B cell (primary cell): ENCODE data around the gene SMAD7. TPM values are rescaled to one million over a fixed set of nuclear protein-coding genes. Genes with fewer than 3 reads are reported as not detected.
A peak's percentile ranks its signal among the peaks of the same experiment; 100 is the strongest.

Source experiments
- ATAC-seq: fragments of 200-7000 bp; cut with Tn5 transposase; one replicate; pipeline ENCODE4 v1.10.0; 2021; ENCODE audit warnings: low read depth, mild to moderate bottlenecking, moderate number of reproducible peaks, moderate library complexity
- CTCF ChIA-PET: fragments of 350-600 bp; sonication (Branson Sonifier 250); formaldehyde crosslinking; loops from one replicate; lab custom pipeline; 2021; ENCODE audit warnings: antibody characterized with exemption, inconsistent platforms; lab: Charles Lee
- POLR2A ChIA-PET: fragments of 350-600 bp; sonication (Branson Sonifier 250); formaldehyde crosslinking; loops from one replicate; lab custom pipeline; 2021; ENCODE audit warnings: antibody characterized with exemption; lab: Charles Lee
- DNase-seq: peaks from one replicate; pipeline ENCODE4 v3.0.0; 2013
- H2AFZ ChIP-seq: 2 replicates; pipeline ENCODE4 v1.6.1; 2012; ENCODE audit warnings: mild to moderate bottlenecking, low read depth, low read length; ENCODE audit not compliant: insufficient read depth, poor library complexity, severe bottlenecking
- H3K27ac ChIP-seq, 2 donors: 1 replicate in 1 of 2; 2 replicates in 1 of 2; pipeline ENCODE4 v1.5.1; 2012 to 2013; ENCODE audit warnings: low read length in 2 of 2, mild to moderate bottlenecking in 2 of 2, moderate library complexity in 1 of 2
- H3K27me3 ChIP-seq, 4 experiments: fragments of 200-600 bp in 1 of 4; sonication (generic) in 1 of 4; replicated peaks in 1 of 4; 1 replicate in 2 of 4; 2 replicates in 2 of 4; pipeline versions ENCODE4 v1.6.1 to v1.7.0; 2013 to 2016; ENCODE audit warnings: low read length in 3 of 4, mild to moderate bottlenecking in 2 of 4, mixed read lengths in 1 of 4, moderate library complexity in 1 of 4; ENCODE audit not compliant: insufficient read depth in 4 of 4, control insufficient read depth in 3 of 4; ENCODE audit errors: control extremely low read depth in 1 of 4
- H3K36me3 ChIP-seq, 2 experiments: replicated peaks in 1 of 2; 1 replicate in 1 of 2; 2 replicates in 1 of 2; pipeline versions ENCODE4 v1.6.1 to v1.7.1; 2013; ENCODE audit warnings: low read length in 1 of 2; ENCODE audit not compliant: insufficient read depth in 2 of 2, control insufficient read depth in 1 of 2; ENCODE audit errors: control extremely low read depth in 1 of 2, extremely low read depth in 1 of 2
- H3K4me1 ChIP-seq, 2 donors: fragments of 200-600 bp in 1 of 2; sonication (generic) in 1 of 2; 1 replicate in 1 of 2; 2 replicates in 1 of 2; pipeline versions ENCODE4 v1.5.1 to v1.6.1; 2013 to 2017; ENCODE audit warnings: low read length in 2 of 2; ENCODE audit not compliant: control insufficient read depth in 2 of 2, insufficient read depth in 2 of 2
- H3K4me2 ChIP-seq: replicated peaks from 2 replicates; pipeline ENCODE3; 2012; ENCODE audit warnings: mild to moderate bottlenecking, low read depth, low read length; ENCODE audit not compliant: poor library complexity, severe bottlenecking
- H3K4me3 ChIP-seq, 5 experiments: fragments of 200-600 bp in 1 of 5; sonication (generic) in 1 of 5; 1 replicate in 3 of 5; 2 replicates in 2 of 5; pipeline versions ENCODE4 v1.5.1 to v1.7.0; 2011 to 2016; ENCODE audit warnings: low read length in 4 of 5, mild to moderate bottlenecking in 4 of 5, low read depth in 2 of 5, control low read depth in 1 of 5, moderate library complexity in 1 of 5; ENCODE audit not compliant: insufficient read depth in 1 of 5; ENCODE audit errors: control extremely low read depth in 1 of 5, extremely low read depth in 1 of 5
- H3K79me2 ChIP-seq: fragments of 200-600 bp; sonication (generic); one replicate; pipeline ENCODE4 v1.6.0; 2016; ENCODE audit warnings: low read length; ENCODE audit not compliant: control insufficient read depth, insufficient read depth
- H3K9ac ChIP-seq: fragments of 200-600 bp; sonication (generic); 2 replicates; pipeline ENCODE4 v1.6.1; 2017; ENCODE audit warnings: mild to moderate bottlenecking, low read length, moderate library complexity
- H3K9me3 ChIP-seq, 3 donors: one replicate each; pipeline versions ENCODE4 v1.6.1 to v1.7.1; 2013; ENCODE audit warnings: low read length in 2 of 3; ENCODE audit not compliant: control insufficient read depth in 2 of 3, insufficient read depth in 1 of 3; ENCODE audit errors: control extremely low read depth in 1 of 3
- H4K20me1 ChIP-seq: 2 replicates; pipeline ENCODE4 v1.6.0; 2012; ENCODE audit warnings: mild to moderate bottlenecking, low read length; ENCODE audit not compliant: insufficient read depth, control insufficient read depth, poor library complexity, severe bottlenecking
- H3K27ac Mint-ChIP-seq: one replicate; pipeline ENCODE4 v1.8.0; 2021; ENCODE audit warnings: mixed read lengths
- H3K27me3 Mint-ChIP-seq: one replicate; pipeline ENCODE4 v1.8.0; 2021; ENCODE audit warnings: mixed read lengths
- H3K4me1 Mint-ChIP-seq: one replicate; pipeline ENCODE4 v1.8.0; 2021; ENCODE audit warnings: mixed read lengths
- H3K4me3 Mint-ChIP-seq: one replicate; pipeline ENCODE4 v1.8.0; 2021; ENCODE audit warnings: mixed read lengths
- H3K9me3 Mint-ChIP-seq: one replicate; pipeline ENCODE4 v1.8.0; 2022; ENCODE audit warnings: mixed read lengths; ENCODE audit not compliant: insufficient read depth
- CTCF ChIP-seq: fragments of 200-600 bp; IDR thresholded peaks from one replicate; pipeline ENCODE4 v1.8.0; 2022; ENCODE audit warnings: antibody characterized with exemption, mild to moderate bottlenecking
- EZH2 ChIP-seq: IDR thresholded peaks from 2 replicates; pipeline ENCODE4 v1.6.1; 2012; ENCODE audit warnings: borderline replicate concordance, low read depth, mild to moderate bottlenecking, moderate library complexity, low read length; ENCODE audit not compliant: insufficient read depth, poor library complexity, severe bottlenecking
- WGBS: methylation state at CpG from one replicate; pipeline ENCODE4 v1.1.5; 2013; ENCODE audit warnings: missing lambda C conversion rate; ENCODE audit not compliant: insufficient coverage; 5-methylcytosine and 5-hydroxymethylcytosine counted together
- intact Hi-C: fragments of 100-400 bp; cut with micrococcal nuclease; formaldehyde crosslinking; loops from one replicate; pipeline ENCODE4 v1.10.0; 2022
- polyA plus RNA-seq: library from polyadenylated mRNA; depleted of rRNA; stranded (reverse); fragments of >200 nt; gene quantifications from 2 replicates; pipeline ENCODE4 v1.2.3, GENCODE V29; 2012
- total RNA-seq, 2 donors: library from RNA; stranded (reverse); fragments of 120-200 nt in 1 of 2; gene quantifications; 1 replicate in 1 of 2; 2 replicates in 1 of 2; pipeline versions ENCODE4 v1.2.3 to v1.2.4, GENCODE V29; 2013 to 2022

Gene SMAD7
- total and polyA plus RNA-seq, 2 donors (not counting 1 experiment from before 2014, with no cell fraction given): 10.1 to 20.9 TPM

DNA sequence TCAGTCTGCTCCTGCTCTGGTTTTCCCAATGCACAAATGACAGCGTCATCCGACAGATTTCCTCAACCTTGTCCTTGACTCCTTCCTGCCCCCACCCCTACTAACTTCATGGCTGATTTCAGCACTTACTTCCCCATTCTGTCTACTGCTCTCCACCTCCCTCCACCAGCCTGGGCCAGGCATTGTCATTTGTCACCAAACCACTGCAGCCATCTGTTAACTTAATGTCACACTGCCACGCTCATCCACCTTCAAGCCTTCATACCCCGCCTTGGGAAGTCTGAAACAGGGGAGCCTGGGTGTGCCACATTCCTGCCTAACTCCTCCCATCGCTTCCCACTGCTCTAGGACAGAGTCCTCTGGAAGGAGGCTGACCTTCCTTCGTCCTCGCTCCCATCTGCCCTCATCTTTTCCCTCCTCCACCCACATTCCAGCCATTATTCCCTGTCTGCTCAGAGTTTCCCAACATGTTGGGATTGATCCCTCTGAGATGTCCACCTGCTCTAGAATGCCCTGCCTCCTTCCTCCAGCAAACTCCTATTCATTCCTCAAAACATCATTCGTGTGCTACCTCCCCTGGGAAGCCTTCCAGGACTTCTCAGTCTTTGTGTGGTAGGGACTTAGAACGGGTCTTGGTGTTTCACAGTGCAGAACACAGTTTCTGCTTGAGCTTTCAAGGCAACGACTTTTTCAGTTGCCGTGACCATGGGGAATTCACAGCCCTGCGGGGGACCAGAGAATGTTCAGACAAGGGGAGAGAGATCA is 42.2 kb upstream of the SMAD7 start:
- Histone ChIP-seq H3K9ac (no peak overlapping the region), H3K36me3 (no peaks in the 10 kb centered on the region), H3K4me3 (peak overlapping the region in 1 of 5 experiments; percentile 27), H3K27ac (no peak overlapping the region), H3K27me3 (no peaks in the 10 kb centered on the region), H4K20me1 (no peaks in the 10 kb centered on the region), H3K4me2 (peak overlapping the region; percentile 72), H3K4me1 (peaks cover 18 to 20% of the 10 kb centered on the region in 2 donors), H3K79me2 (no peaks in the 10 kb centered on the region), H2AFZ (peak overlapping the region; percentile 14), H3K9me3 (no peaks in the 10 kb centered on the region)
- WGBS: 40% methylated on average over 11 of the region's 12 CpGs
- ATAC-seq: peak; percentile 97
- intact Hi-C loops: loop anchor here (2.0 kb wide), 1 partner anchor 40 kb away; no protein-coding TSS in a partner anchor
- CTCF ChIA-PET: no interaction called here
- peaks cover 18% of the 10 kb centered on the region for H3K4me1 Mint-ChIP-seq
- no peaks in the 10 kb centered on the region for H3K9me3 Mint-ChIP-seq
- no peaks in the 10 kb centered on the region for H3K27me3 Mint-ChIP-seq
- TF ChIP-seq CTCF (no peak), EZH2 (no peak)
- POLR2A ChIA-PET: no interaction called here
- H3K4me3 Mint-ChIP-seq: peak overlapping the region; percentile 46
- H3K27ac Mint-ChIP-seq: peak overlapping the region; percentile 46
- peak; percentile 87 for DNase-seq

DNA sequence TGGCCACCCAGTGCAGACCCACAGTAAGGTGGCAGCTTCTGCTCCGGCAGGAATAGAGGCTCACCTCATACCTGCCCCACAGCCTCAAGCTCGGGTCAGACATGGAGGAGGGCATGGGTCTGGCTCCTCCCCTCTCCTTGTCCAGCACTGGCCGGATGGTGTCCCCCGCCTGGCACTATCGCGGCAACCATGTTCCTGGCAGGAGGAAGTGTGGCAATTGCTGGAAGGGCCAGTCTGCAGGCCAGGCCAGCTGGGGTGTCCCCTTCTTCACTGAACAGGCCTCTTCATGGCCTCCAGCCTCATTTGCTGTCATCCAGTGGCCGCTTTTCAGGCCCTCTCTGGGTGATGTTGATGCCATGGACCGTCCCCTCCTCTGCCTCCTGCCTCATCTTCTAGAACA is 41.4 kb upstream of the SMAD7 start:
- Histone ChIP-seq H3K4me2 (peak overlapping the region; percentile 72), H3K9me3 (no peaks in the 10 kb centered on the region), H3K4me1 (peaks cover 18 to 20% of the 10 kb centered on the region in 2 donors), H4K20me1 (no peaks in the 10 kb centered on the region), H3K9ac (no peak overlapping the region), H3K27me3 (no peaks in the 10 kb centered on the region), H3K36me3 (no peaks in the 10 kb centered on the region), H3K27ac (no peak overlapping the region), H3K4me3 (no peak overlapping the region), H3K79me2 (no peaks in the 10 kb centered on the region), H2AFZ (peak overlapping the region; percentile 14)
- intact Hi-C loops: loop anchor here (2.0 kb wide), 1 partner anchor 39 kb away; no protein-coding TSS in a partner anchor
- TF ChIP-seq CTCF (no peak), EZH2 (no peak)
- DNase-seq: no peak
- peaks cover 18% of the 10 kb centered on the region for H3K4me1 Mint-ChIP-seq
- no peaks in the 10 kb centered on the region for H3K9me3 Mint-ChIP-seq
- no peak for ATAC-seq
- no peaks in the 10 kb centered on the region for H3K27me3 Mint-ChIP-seq
- peak overlapping the region; percentile 46 for H3K4me3 Mint-ChIP-seq
- WGBS: 98% methylated on average over 7 of the region's 8 CpGs
- no peak overlapping the region for H3K27ac Mint-ChIP-seq
- ChIA-PET CTCF (no interaction called here), POLR2A (no interaction called here)
